ENCODE data around the gene SNRNP70. TPM values are rescaled to one million over a fixed set of nuclear protein-coding genes. Genes with fewer than 3 reads are reported as not detected.
A peak's percentile ranks its signal among the peaks of the same experiment; 100 is the strongest.

SNRNP70 gene
- total RNA-seq, 1 experiment from 2014 or later = 325 TPM

DNA sequence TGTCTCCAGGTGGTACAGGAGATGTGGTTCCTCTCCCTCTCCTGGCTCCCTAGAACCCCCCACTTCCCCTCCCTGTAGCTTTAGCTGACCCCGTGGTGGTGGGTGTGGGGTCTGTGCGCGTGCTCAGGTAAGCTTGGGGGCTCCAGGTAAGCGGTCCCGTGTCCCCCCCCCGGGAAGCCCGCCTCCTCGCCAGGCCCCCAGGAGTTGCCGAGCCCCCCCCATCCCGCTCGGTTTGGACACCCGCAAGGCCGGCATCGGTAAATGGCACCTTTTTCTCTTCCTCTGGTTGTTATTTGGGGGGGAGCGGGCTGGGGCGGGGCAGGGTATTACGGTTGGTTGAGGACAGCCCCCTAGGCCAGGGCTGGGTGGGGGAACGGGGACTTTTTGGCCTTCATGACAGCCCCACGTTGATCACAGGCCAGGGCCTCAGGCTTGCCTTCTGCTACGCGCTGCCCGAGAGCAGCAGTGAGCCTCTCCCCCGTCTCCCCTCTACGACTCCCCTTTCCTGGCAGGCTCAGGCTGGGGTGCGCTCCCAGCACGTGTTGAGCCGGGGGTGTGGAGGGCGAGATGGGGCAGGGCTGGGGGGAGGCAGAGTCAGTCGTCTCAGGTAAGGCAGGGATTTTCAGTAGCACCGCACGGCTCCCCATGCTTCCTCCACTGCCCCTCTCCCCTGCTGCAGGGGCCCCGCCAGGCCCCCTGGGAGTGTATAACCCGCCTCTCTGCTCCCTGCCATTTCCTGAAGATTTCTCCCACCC is 18.3 kb downstream of the SNRNP70 start:
- CTCF ChIA-PET = no interaction called here

DNA sequence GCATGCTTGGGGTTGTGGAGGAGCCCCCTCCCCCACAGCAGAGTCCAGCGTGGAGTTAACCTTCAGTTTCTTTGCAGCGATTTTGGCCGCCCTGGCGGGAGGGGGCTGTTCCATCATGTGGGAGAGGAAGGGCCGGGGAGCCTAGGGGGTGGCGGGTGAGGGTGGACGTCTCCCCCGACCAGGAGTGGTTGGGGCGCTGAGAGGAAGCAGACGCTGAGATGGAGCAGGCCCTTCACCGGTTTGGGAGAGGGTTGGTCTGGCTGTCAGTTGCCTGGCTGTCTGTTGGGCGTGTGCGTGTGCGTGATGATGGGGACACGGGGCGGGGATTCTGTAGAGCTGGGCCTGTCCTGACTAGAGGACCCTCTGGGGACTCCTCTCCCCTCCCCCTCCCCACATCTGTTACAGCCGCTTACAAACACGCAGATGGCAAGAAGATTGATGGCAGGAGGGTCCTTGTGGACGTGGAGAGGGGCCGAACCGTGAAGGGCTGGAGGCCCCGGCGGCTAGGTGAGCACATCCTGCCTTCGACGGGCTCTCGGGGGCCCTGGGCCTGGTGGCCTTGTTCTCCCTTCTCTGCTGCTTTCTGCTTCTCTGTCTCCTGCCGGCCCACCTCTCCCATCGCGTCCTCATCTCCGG is 19.1 kb downstream of the SNRNP70 start:
- Mint-ChIP-seq H3K27ac (ENCODE audit: unreplicated experiment) (no peak overlapping the region), H3K9me3 (ENCODE audit: low read depth, unreplicated experiment) (no peaks in the 10 kb centered on the region), H3K4me3 (ENCODE audit: low read depth, unreplicated experiment) (no peak overlapping the region), H3K36me3 (ENCODE audit: insufficient read depth, unreplicated experiment) (peaks cover 86% of the 10 kb centered on the region), H3K4me1 (ENCODE audit: low read depth, unreplicated experiment) (peaks cover 7% of the 10 kb centered on the region), H3K27me3 (ENCODE audit: unreplicated experiment) (no peaks in the 10 kb centered on the region)
- no TSS peak for BruUV-seq (replicated peaks)
- DNase-seq = no peak
- intact Hi-C loops (cut with micrococcal nuclease; ENCODE audit: unreplicated experiment) = no loop called here
- TF ChIP-seq, protein P1, sequence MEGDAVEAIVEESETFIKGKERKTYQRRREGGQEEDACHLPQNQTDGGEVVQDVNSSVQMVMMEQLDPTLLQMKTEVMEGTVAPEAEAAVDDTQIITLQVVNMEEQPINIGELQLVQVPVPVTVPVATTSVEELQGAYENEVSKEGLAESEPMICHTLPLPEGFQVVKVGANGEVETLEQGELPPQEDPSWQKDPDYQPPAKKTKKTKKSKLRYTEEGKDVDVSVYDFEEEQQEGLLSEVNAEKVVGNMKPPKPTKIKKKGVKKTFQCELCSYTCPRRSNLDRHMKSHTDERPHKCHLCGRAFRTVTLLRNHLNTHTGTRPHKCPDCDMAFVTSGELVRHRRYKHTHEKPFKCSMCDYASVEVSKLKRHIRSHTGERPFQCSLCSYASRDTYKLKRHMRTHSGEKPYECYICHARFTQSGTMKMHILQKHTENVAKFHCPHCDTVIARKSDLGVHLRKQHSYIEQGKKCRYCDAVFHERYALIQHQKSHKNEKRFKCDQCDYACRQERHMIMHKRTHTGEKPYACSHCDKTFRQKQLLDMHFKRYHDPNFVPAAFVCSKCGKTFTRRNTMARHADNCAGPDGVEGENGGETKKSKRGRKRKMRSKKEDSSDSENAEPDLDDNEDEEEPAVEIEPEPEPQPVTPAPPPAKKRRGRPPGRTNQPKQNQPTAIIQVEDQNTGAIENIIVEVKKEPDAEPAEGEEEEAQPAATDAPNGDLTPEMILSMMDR (IDR thresholded peaks at IDR 0.05; ENCODE audit: unreplicated experiment) = no peak
- CTCF ChIA-PET = no interaction called here

More for the DNA sequence above, 18.3 kb downstream of the SNRNP70 start:
- Mint-ChIP-seq H3K36me3 (ENCODE audit: insufficient read depth, unreplicated experiment) (peaks cover 86% of the 10 kb centered on the region), H3K4me3 (ENCODE audit: low read depth, unreplicated experiment) (no peak overlapping the region), H3K27ac (ENCODE audit: unreplicated experiment) (no peak overlapping the region), H3K27me3 (ENCODE audit: unreplicated experiment) (no peaks in the 10 kb centered on the region), H3K4me1 (ENCODE audit: low read depth, unreplicated experiment) (peaks cover 7% of the 10 kb centered on the region), H3K9me3 (ENCODE audit: low read depth, unreplicated experiment) (no peaks in the 10 kb centered on the region)
- DNase-seq = no peak
- intact Hi-C loops (cut with micrococcal nuclease; ENCODE audit: unreplicated experiment) = no loop called here
- TSS peak; percentile 8 for BruUV-seq (replicated peaks)
- TF ChIP-seq, protein P1 (IDR thresholded peaks at IDR 0.05; ENCODE audit: unreplicated experiment) = no peak

DNA sequence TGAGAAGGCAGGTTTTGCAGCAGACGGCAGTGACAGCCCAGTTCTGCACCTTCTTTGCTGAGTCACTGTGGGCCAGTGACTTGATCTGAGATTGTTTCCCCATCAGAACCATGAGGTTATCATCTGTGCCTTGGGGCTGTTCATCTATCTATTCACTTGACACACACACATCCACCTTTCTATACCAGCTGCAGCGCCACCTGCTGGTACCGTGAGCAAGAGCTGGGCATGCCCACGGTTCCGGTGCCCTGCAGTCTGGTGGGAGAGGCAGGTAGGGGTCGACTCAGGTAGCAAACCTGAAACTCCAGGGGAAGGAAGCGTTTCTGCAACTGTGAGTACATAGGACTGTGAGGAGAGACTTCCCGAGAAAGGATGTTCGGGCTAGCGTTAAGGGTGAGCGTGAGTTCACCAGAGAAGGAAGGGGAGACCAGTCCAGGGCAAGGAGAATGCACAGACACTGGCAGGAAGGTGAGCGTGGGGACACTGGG is 21.4 kb downstream of the SNRNP70 start:
- Mint-ChIP-seq H3K36me3 (ENCODE audit: insufficient read depth, unreplicated experiment) (peaks cover 65% of the 10 kb centered on the region), H3K9me3 (ENCODE audit: low read depth, unreplicated experiment) (no peaks in the 10 kb centered on the region), H3K4me3 (ENCODE audit: low read depth, unreplicated experiment) (no peak overlapping the region), H3K27ac (ENCODE audit: unreplicated experiment) (peak overlapping the region; percentile 9), H3K27me3 (ENCODE audit: unreplicated experiment) (no peaks in the 10 kb centered on the region), H3K4me1 (ENCODE audit: low read depth, unreplicated experiment) (no peaks in the 10 kb centered on the region)
- CTCF ChIA-PET = interaction anchor here (0.5 to 1.7 kb wide), 6 partner anchors 9 to 304 kb away, joined by 3 to 9 read pairs (median 7); no protein-coding TSS in a partner anchor
- TF ChIP-seq, protein P1 (IDR thresholded peaks at IDR 0.05; ENCODE audit: unreplicated experiment) = peak; percentile 94
- intact Hi-C loops (cut with micrococcal nuclease; ENCODE audit: unreplicated experiment) = no loop called here
- no TSS peak for BruUV-seq (replicated peaks)
- DNase-seq = peak; percentile 71

DNA sequence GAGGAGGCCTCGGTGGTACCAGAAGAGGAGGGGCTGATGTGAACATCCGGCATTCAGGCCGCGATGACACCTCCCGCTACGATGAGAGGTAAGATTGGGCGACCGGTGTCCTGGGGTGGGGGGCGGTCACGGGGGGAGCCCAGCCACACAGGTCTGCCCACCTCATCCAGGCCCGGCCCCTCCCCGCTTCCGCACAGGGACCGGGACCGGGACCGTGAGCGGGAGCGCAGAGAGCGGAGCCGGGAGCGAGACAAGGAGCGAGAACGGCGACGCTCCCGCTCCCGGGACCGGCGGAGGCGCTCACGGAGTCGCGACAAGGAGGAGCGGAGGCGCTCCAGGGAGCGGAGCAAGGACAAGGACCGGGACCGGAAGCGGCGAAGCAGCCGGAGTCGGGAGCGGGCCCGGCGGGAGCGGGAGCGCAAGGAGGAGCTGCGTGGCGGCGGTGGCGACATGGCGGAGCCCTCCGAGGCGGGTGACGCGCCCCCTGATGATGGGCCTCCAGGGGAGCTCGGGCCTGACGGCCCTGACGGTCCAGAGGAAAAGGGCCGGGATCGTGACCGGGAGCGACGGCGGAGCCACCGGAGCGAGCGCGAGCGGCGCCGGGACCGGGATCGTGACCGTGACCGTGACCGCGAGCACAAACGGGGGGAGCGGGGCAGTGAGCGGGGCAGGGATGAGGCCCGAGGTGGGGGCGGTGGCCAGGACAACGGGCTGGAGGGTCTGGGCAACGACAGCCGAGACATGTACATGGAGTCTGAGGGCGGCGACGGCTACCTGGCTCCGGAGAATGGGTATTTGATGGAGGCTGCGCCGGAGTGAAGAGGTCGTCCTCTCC is 22.6 kb downstream of the SNRNP70 start:
- CTCF ChIA-PET = interaction anchor here (0.6 kb wide), 1 partner anchor 43 kb away, joined by 3 read pairs; no protein-coding TSS in a partner anchor
- Mint-ChIP-seq H3K4me3 (ENCODE audit: low read depth, unreplicated experiment) (no peak overlapping the region), H3K4me1 (ENCODE audit: low read depth, unreplicated experiment) (no peaks in the 10 kb centered on the region), H3K9me3 (ENCODE audit: low read depth, unreplicated experiment) (no peaks in the 10 kb centered on the region), H3K27me3 (ENCODE audit: unreplicated experiment) (no peaks in the 10 kb centered on the region), H3K36me3 (ENCODE audit: insufficient read depth, unreplicated experiment) (peaks cover 61% of the 10 kb centered on the region), H3K27ac (ENCODE audit: unreplicated experiment) (no peak overlapping the region)
- intact Hi-C loops (cut with micrococcal nuclease; ENCODE audit: unreplicated experiment) = no loop called here
- TF ChIP-seq, protein P1 (IDR thresholded peaks at IDR 0.05; ENCODE audit: unreplicated experiment) = no peak
- DNase-seq = no peak
- no TSS peak for BruUV-seq (replicated peaks)
